ENCODE data around the gene CD36.

DNA sequence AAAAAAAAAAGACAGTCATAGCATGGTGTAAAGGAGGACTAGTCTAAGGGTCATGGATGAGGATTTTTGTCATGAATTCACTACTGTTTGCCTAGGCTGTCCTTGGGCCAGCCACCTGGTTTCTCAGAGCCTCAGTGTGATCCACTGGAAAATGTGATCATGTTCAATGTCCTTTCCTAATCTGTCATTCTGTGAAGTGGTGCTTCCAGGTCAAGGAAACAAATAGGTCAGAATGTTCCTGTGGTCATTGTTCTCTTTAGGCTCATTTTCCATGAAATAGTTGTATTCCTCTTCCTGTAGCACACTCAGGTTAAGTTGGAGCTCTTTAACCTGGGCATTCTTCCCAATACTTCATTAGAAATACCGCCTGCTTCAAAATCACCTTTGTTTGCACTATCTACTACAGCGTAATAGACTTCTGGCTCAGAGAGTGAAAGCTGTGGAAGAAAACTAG is 16.5 kb downstream of the CD36 start:
- TF ChIP-seq CTCF (IDR thresholded peaks at IDR 0.05) (no peak), POLR2AphosphoS5 (IDR thresholded peaks at IDR 0.05) (no peak), POLR2A (IDR thresholded peaks at IDR 0.05) (no peak)

Measured in prostate gland (tissue), 2 donors.